ENCODE data around the gene ASB5. TPM values are rescaled to one million over a fixed set of nuclear protein-coding genes. Genes with fewer than 3 reads are reported as not detected.

The ASB5 gene
- total and polyA plus RNA-seq, 9 of the 15 experiments (the other 6 are each of a cell fraction or from before 2014, with no cell fraction given), result not detected

DNA sequence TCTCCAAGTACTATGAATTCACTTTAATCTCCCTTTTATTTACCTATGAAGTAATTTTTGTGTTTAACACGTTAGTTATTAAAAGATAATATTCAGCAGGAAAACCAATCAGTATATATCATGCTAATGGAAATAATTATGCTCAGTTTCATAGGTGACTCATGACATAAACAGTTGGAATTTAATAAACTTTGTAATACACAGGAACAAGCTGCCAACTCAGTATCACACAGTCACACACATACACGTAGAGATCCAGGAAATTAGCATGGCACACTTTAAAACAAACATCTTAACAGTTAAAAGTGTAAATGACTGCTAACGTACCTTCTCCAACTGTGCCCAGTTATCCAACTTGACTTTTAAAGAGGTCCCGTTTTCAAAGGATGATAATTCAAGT lies 75.9 kb downstream of the ASB5 start (continued):
- TF ChIP-seq CBX8 (IDR thresholded peaks at IDR 0.05; ENCODE audit: borderline replicate concordance, extremely low read depth, low read depth, low read length, poor library complexity, severe bottlenecking), result no peak

DNA sequence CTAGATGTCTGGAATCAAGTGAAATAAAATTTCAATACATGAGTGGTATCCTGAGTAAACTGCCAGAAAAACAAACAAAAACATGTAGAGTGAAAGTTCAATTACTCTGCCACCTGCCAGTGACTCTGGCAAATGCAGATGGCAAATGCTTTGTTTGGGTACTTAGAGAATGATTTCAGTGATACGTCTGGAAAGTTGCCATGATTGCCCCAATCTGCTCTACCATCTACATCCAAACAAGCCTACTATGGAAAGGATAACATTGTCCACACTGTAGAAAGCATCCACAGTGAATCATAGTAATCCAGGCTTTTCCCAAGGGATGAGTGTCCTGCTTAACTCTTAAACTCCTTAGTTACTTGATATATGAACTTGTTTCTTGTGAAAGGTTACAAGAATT lies 77.0 kb downstream of the ASB5 start:
- ChIA-PET CTCF (ENCODE audit: low intra/inter-chr PET ratio) (no interaction called here), POLR2A (no interaction called here)
- 0% methylated on average over 1 of the region's 1 CpG for WGBS (ENCODE audit: insufficient coverage, low coverage, missing lambda C conversion rate)
- Histone ChIP-seq H3K4me2 (ENCODE audit: insufficient read depth, low read length) (no peak overlapping the region), H3K27me3 (ENCODE audit: control insufficient read depth in 2 of 2, insufficient read depth in 2 of 2, low read length in 2 of 2) (0 out of 5 replicates have a peak, but pooled peaks cover 2 to 4% of the 10 kb centered on the region in 2 experiments), H3K79me2 (ENCODE audit: control insufficient read depth, insufficient read depth, low read length) (no peaks in the 10 kb centered on the region), H3K9ac (ENCODE audit: insufficient read depth in 1 of 2, low read depth in 2 of 2, low read length in 2 of 2) (no peak overlapping the region), H3K9me3 (replicated peaks; ENCODE audit: control insufficient read depth, insufficient read depth, low read depth, low read length) (no peaks in the 10 kb centered on the region), H3K4me1 (replicated peaks in 1 of 2; ENCODE audit: control insufficient read depth in 2 of 2, insufficient read depth in 2 of 2, low read length in 2 of 2) (peaks cover 0 to 8% of the 10 kb centered on the region in 2 experiments; a peak in 2 of 5 replicates), H3K9me1 (ENCODE audit: control insufficient read depth, insufficient read depth, low read length) (no peaks in the 10 kb centered on the region), H3K36me3 (ENCODE audit: control insufficient read depth, insufficient read depth, low read length) (no peaks in the 10 kb centered on the region), H2AFZ (ENCODE audit: low read depth, low read length) (no peak overlapping the region), H4K20me1 (replicated peaks; ENCODE audit: control insufficient read depth, insufficient read depth, low read length) (no peaks in the 10 kb centered on the region), H3K4me3 (no peak overlapping the region), H3K27ac (ENCODE audit: extremely low read depth, low read depth, low read length) (no peak overlapping the region)
- FAIRE-seq (no peak), ATAC-seq (no peak), DNase-seq (ENCODE audit: extremely low read depth in 1 of 4, low spot score in 3 of 4) (no peak)
- in situ Hi-C loops (cut with MboI), result no loop called here
- no TSS peak for BruUV-seq (replicated peaks)
- no peak for TF ChIP-seq NR3C1 (CRISPR knock-in tag; IDR thresholded peaks at IDR 0.05)
- TF ChIP-seq PYGO2 (tag; IDR thresholded peaks at IDR 0.05), result no peak
- intact Hi-C loops (cut with micrococcal nuclease), result no loop called here
